WTC11 (cell line): ENCODE data around the gene BCL2L12. TPM values are rescaled to one million over a fixed set of nuclear protein-coding genes. Genes with fewer than 3 reads are reported as not detected.

ENCODE experiments used
- ATF3 ChIP-seq: sonication (generic); formaldehyde crosslinking; conservative IDR thresholded peaks from 2 replicates; pipeline ENCODE4 v1.8.1; 2022; ENCODE audit warnings: mild to moderate bottlenecking, missing genetic modification reagents
- EMX1 ChIP-seq: fragments of 250-450 bp; sonication (Bioruptor Pico); IDR thresholded peaks from 2 replicates; pipeline ENCODE4 v1.8.0; 2021; ENCODE audit warnings: mild to moderate bottlenecking
- ETV6 ChIP-seq: sonication (generic); formaldehyde crosslinking; IDR thresholded peaks from 2 replicates; pipeline ENCODE4 v1.8.1; 2022; ENCODE audit warnings: mild to moderate bottlenecking, missing genetic modification reagents
- GRHL2 ChIP-seq: fragments of 250-450 bp; sonication (Bioruptor Pico); IDR thresholded peaks from 2 replicates; pipeline ENCODE4 v1.8.0; 2022; ENCODE audit warnings: mild to moderate bottlenecking, moderate library complexity; ENCODE audit not compliant: insufficient replicate concordance, severe bottlenecking
- IRF1 ChIP-seq: sonication (generic); formaldehyde crosslinking; IDR thresholded peaks from 2 replicates; pipeline ENCODE4 v1.8.0; 2023; ENCODE audit warnings: missing genetic modification reagents
- MXD4 ChIP-seq: fragments of 250-450 bp; sonication (Bioruptor Pico); IDR thresholded peaks from 2 replicates; pipeline ENCODE4 v1.8.0; 2021; ENCODE audit warnings: mild to moderate bottlenecking, moderate library complexity, borderline replicate concordance
- NR1H2 ChIP-seq: sonication (generic); formaldehyde crosslinking; IDR thresholded peaks from 2 replicates; pipeline ENCODE4 v1.9.0; 2021; ENCODE audit warnings: mild to moderate bottlenecking, moderate library complexity, missing genetic modification reagents
- NR3C1 ChIP-seq: sonication (generic); formaldehyde crosslinking; conservative IDR thresholded peaks from 2 replicates; pipeline ENCODE4 v1.8.1; 2023; ENCODE audit warnings: low read depth, mild to moderate bottlenecking, missing genetic modification reagents
- OVOL2 ChIP-seq: fragments of 250-450 bp; sonication (Bioruptor Pico); IDR thresholded peaks from 2 replicates; pipeline ENCODE4 v1.9.0; 2021; ENCODE audit warnings: mild to moderate bottlenecking, borderline replicate concordance
- PREB ChIP-seq: sonication (generic); formaldehyde crosslinking; IDR thresholded peaks from 2 replicates; pipeline ENCODE4 v1.8.1; 2022; ENCODE audit warnings: mild to moderate bottlenecking, missing genetic modification reagents, moderate library complexity, borderline replicate concordance
- SMAD4 ChIP-seq: sonication (generic); formaldehyde crosslinking; IDR thresholded peaks from 2 replicates; pipeline ENCODE4 v1.8.0; 2022; ENCODE audit warnings: mild to moderate bottlenecking, missing genetic modification reagents
- TEAD4 ChIP-seq: sonication (generic); formaldehyde crosslinking; IDR thresholded peaks from 2 replicates; pipeline ENCODE4 v1.8.0; 2022; ENCODE audit warnings: mild to moderate bottlenecking, missing genetic modification reagents
- TP53 ChIP-seq: sonication (generic); formaldehyde crosslinking; IDR thresholded peaks from 2 replicates; pipeline ENCODE4 v1.8.1; 2023; ENCODE audit warnings: mild to moderate bottlenecking, missing genetic modification reagents
- ZNF396 ChIP-seq: fragments of 250-450 bp; sonication (Bioruptor Pico); IDR thresholded peaks from 2 replicates; pipeline ENCODE4 v1.8.0; 2021; ENCODE audit warnings: mild to moderate bottlenecking, moderate library complexity, borderline replicate concordance
- ZNF425 ChIP-seq: fragments of 250-450 bp; sonication (Bioruptor Pico); conservative IDR thresholded peaks from 2 replicates; pipeline ENCODE4 v1.9.0; 2021; ENCODE audit warnings: mild to moderate bottlenecking
- ZNF512 ChIP-seq: sonication (generic); formaldehyde crosslinking; IDR thresholded peaks from 2 replicates; pipeline ENCODE4 v1.8.1; 2022; ENCODE audit warnings: missing genetic modification reagents, borderline replicate concordance
- total RNA-seq: library from RNA; stranded (reverse); gene quantifications from 3 replicates; pipeline ENCODE4 v1.2.3, GENCODE V29; 2021
- TF ChIP-seq, protein P1 (sequence below): sonication (generic); formaldehyde crosslinking; IDR thresholded peaks from 2 replicates; pipeline ENCODE4 v1.8.1; 2022; ENCODE audit warnings: low read depth, missing genetic modification reagents, borderline replicate concordance
- TF ChIP-seq, protein P2 (sequence below): fragments of 250-450 bp; sonication (Bioruptor Pico); IDR thresholded peaks from 2 replicates; pipeline ENCODE4 v1.8.0; 2021; ENCODE audit warnings: mild to moderate bottlenecking
- TF ChIP-seq, protein P3 (sequence below): sonication (generic); formaldehyde crosslinking; IDR thresholded peaks from 2 replicates; pipeline ENCODE4 v1.8.0; 2022; ENCODE audit warnings: mild to moderate bottlenecking, missing genetic modification reagents
- TF ChIP-seq, protein P4 (sequence below): fragments of 250-450 bp; sonication (Bioruptor Pico); IDR thresholded peaks from 2 replicates; pipeline ENCODE4 v1.9.0; 2021; ENCODE audit warnings: mild to moderate bottlenecking

BCL2L12 gene
- total RNA-seq, 1 experiment from 2014 or later = 146 TPM

GRCh38 chr19:49690656-49691242 lies 25.0 kb downstream of the BCL2L12 start, which contains the start of gene CPT1C (continued):
- TF ChIP-seq IRF1 (CRISPR knock-in tag) = 0 out of 2 replicates have a peak, but pooled peaks have one; percentile 19
- TF ChIP-seq ETV6 = peak; percentile 37; the same call in 1 of the 2 replicates
- TF ChIP-seq ATF3 = no peak
- TF ChIP-seq TP53 (CRISPR knock-in tag) = no peak
- no peak for TF ChIP-seq ZNF425 (CRISPR knock-in tag)
- TF ChIP-seq EMX1 (CRISPR knock-in tag) = no peak; the same call in 1 of the 2 replicates
- TF ChIP-seq, protein P1, sequence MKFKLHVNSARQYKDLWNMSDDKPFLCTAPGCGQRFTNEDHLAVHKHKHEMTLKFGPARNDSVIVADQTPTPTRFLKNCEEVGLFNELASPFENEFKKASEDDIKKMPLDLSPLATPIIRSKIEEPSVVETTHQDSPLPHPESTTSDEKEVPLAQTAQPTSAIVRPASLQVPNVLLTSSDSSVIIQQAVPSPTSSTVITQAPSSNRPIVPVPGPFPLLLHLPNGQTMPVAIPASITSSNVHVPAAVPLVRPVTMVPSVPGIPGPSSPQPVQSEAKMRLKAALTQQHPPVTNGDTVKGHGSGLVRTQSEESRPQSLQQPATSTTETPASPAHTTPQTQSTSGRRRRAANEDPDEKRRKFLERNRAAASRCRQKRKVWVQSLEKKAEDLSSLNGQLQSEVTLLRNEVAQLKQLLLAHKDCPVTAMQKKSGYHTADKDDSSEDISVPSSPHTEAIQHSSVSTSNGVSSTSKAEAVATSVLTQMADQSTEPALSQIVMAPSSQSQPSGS (CRISPR knock-in tag) = no peak
- TF ChIP-seq PREB = no peak
- TF ChIP-seq, protein P2, sequence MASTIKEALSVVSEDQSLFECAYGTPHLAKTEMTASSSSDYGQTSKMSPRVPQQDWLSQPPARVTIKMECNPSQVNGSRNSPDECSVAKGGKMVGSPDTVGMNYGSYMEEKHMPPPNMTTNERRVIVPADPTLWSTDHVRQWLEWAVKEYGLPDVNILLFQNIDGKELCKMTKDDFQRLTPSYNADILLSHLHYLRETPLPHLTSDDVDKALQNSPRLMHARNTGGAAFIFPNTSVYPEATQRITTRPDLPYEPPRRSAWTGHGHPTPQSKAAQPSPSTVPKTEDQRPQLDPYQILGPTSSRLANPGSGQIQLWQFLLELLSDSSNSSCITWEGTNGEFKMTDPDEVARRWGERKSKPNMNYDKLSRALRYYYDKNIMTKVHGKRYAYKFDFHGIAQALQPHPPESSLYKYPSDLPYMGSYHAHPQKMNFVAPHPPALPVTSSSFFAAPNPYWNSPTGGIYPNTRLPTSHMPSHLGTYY (CRISPR knock-in tag) = 0 out of 2 replicates have a peak, but pooled peaks have one; percentile 72
- no peak for TF ChIP-seq OVOL2
- TF ChIP-seq TEAD4 (CRISPR knock-in tag) = no peak
- TF ChIP-seq NR3C1 (CRISPR knock-in tag) = no peak
- TF ChIP-seq ZNF396 = no peak
- TF ChIP-seq, protein P3, sequence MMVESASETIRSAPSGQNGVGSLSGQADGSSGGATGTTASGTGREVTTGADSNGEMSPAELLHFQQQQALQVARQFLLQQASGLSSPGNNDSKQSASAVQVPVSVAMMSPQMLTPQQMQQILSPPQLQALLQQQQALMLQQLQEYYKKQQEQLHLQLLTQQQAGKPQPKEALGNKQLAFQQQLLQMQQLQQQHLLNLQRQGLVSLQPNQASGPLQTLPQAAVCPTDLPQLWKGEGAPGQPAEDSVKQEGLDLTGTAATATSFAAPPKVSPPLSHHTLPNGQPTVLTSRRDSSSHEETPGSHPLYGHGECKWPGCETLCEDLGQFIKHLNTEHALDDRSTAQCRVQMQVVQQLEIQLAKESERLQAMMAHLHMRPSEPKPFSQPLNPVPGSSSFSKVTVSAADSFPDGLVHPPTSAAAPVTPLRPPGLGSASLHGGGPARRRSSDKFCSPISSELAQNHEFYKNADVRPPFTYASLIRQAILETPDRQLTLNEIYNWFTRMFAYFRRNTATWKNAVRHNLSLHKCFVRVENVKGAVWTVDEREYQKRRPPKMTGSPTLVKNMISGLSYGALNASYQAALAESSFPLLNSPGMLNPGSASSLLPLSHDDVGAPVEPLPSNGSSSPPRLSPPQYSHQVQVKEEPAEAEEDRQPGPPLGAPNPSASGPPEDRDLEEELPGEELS (CRISPR knock-in tag) = no peak
- no peak for TF ChIP-seq MXD4 (CRISPR knock-in tag)
- TF ChIP-seq, protein P4, sequence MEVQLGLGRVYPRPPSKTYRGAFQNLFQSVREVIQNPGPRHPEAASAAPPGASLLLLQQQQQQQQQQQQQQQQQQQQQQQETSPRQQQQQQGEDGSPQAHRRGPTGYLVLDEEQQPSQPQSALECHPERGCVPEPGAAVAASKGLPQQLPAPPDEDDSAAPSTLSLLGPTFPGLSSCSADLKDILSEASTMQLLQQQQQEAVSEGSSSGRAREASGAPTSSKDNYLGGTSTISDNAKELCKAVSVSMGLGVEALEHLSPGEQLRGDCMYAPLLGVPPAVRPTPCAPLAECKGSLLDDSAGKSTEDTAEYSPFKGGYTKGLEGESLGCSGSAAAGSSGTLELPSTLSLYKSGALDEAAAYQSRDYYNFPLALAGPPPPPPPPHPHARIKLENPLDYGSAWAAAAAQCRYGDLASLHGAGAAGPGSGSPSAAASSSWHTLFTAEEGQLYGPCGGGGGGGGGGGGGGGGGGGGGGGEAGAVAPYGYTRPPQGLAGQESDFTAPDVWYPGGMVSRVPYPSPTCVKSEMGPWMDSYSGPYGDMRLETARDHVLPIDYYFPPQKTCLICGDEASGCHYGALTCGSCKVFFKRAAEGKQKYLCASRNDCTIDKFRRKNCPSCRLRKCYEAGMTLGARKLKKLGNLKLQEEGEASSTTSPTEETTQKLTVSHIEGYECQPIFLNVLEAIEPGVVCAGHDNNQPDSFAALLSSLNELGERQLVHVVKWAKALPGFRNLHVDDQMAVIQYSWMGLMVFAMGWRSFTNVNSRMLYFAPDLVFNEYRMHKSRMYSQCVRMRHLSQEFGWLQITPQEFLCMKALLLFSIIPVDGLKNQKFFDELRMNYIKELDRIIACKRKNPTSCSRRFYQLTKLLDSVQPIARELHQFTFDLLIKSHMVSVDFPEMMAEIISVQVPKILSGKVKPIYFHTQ (CRISPR knock-in tag) = no peak
- TF ChIP-seq SMAD4 = no peak
- no peak for TF ChIP-seq GRHL2 (CRISPR knock-in tag)
- TF ChIP-seq ZNF512 (CRISPR knock-in tag) = no peak
- no peak for TF ChIP-seq NR1H2 (CRISPR knock-in tag)
